GM18867 (cell line): ENCODE results near the gene NLK.
"Not testable (repeated sequence)": the region's sequence is repeated elsewhere in the genome, so short reads cannot be mapped to it uniquely, and the experiment has no call there.

Source experiments
- ATAC-seq: cut with Tn5 transposase; IDR thresholded peaks from one replicate; pipeline ENCODE4 v1.9.1; 2021; ENCODE audit warnings: mild to moderate bottlenecking, moderate library complexity; ENCODE audit not compliant: unreplicated experiment

Gene NLK

GRCh38 chr17:28071891-28072606, 29.6 kb downstream of the NLK start:
- ATAC-seq = no peak

- ATAC-seq = no peak
Observed at GRCh38 chr17:28072936-28073533, 30.6 kb downstream of the NLK start.

GRCh38 chr17:28074010-28074409, 31.5 kb downstream of the NLK start:
- ATAC-seq = no peak

- ATAC-seq = no peak
Observed at GRCh38 chr17:28076144-28076543, 33.7 kb downstream of the NLK start.

- ATAC-seq = not testable (repeated sequence)
Observed at GRCh38 chr17:28077140-28077539, 34.7 kb downstream of the NLK start.

- no peak for ATAC-seq
Observed at GRCh38 chr17:28078341-28079229, 36.1 kb downstream of the NLK start.

- no peak for ATAC-seq
Observed at GRCh38 chr17:28081467-28081866, 39.0 kb downstream of the NLK start.

- no peak for ATAC-seq
Observed at GRCh38 chr17:28085766-28086165, 43.3 kb downstream of the NLK start.

GRCh38 chr17:28086519-28086918, 44.0 kb downstream of the NLK start:
- ATAC-seq = no peak

GRCh38 chr17:28087743-28088142, 45.3 kb downstream of the NLK start:
- ATAC-seq = no peak

GRCh38 chr17:28090551-28090950, 48.1 kb downstream of the NLK start:
- no peak for ATAC-seq

- no peak for ATAC-seq
Observed at GRCh38 chr17:28092088-28092487, 49.6 kb downstream of the NLK start.

GRCh38 chr17:28093999-28094716, 51.7 kb downstream of the NLK start:
- no peak for ATAC-seq

- ATAC-seq = no peak
Observed at GRCh38 chr17:28096756-28097155, 54.3 kb downstream of the NLK start.

- ATAC-seq = no peak
Observed at GRCh38 chr17:28097254-28097653, 54.8 kb downstream of the NLK start.

- peak; percentile 43 for ATAC-seq
Observed at GRCh38 chr17:28097901-28098300, 55.4 kb downstream of the NLK start.

- ATAC-seq = not testable (repeated sequence)
Observed at GRCh38 chr17:28098591-28098990, 56.1 kb downstream of the NLK start.

- ATAC-seq = no peak
Observed at GRCh38 chr17:28100251-28100650, 57.8 kb downstream of the NLK start.

- no peak for ATAC-seq
Observed at GRCh38 chr17:28100936-28101335, 58.5 kb downstream of the NLK start.

GRCh38 chr17:28101919-28102318, 59.4 kb downstream of the NLK start:
- ATAC-seq = no peak

- no peak for ATAC-seq
Observed at GRCh38 chr17:28105501-28105900, 63.0 kb downstream of the NLK start.
